ENCODE measurements around the gene CCDC17. TPM values are rescaled to one million over a fixed set of nuclear protein-coding genes. Genes with fewer than 3 reads are reported as not detected.

The CCDC17 gene
- 0.38 and 0.50 TPM in 2 replicates for polyA plus RNA-seq (2011; rRNA removed)
- polyA plus RNA-seq (2012; cell fraction: cytosol; rRNA removed): 0.26 and 0.35 TPM in 2 replicates
- polyA plus RNA-seq (2012; cell fraction: nucleus; rRNA removed): 3.4 TPM in 2 replicates
- 0.26 to 0.66 TPM (median 0.49 TPM) in 3 replicates for polyA plus RNA-seq (2017; fragmentation: RNase III; extraction: RNeasy Plus Mini Kit Qiagen cat#74134 plus additional on column Dnase treatment)
- polyA minus RNA-seq (2011; rRNA and poly(A)+ RNA removed): 1.7 and 2.0 TPM in 2 replicates

- Histone ChIP-seq H3K4me2 (no peak within 1 kb of the TSS), H3K9me3 (no peaks in the 10 kb centered on the region), H3K4me3 (no peak within 1 kb of the TSS), H3K4me1 (no peaks in the 10 kb centered on the region), H3K27ac (no peak within 1 kb of the TSS)
- ATAC-seq: no peak
- POLR2A ChIA-PET: no interaction called here
- CTCF ChIA-PET: interaction anchor here (1.1 kb wide), 1 partner anchor 8 kb away, joined by 4 read pairs; no protein-coding TSS in a partner anchor
- TF ChIP-seq MYC (IDR thresholded peaks at IDR 0.05; ENCODE audit: borderline replicate concordance, low read length) (no peak), CHD2 (IDR thresholded peaks at IDR 0.05; ENCODE audit: low read length, partially characterized antibody) (no peak), ELK1 (IDR thresholded peaks at IDR 0.05; ENCODE audit: low read depth, low read length) (no peak), CHD4 (IDR thresholded peaks at IDR 0.05; ENCODE audit: borderline replicate concordance) (no peak), JUN (IDR thresholded peaks at IDR 0.05) (no peak), ZNF302 (CRISPR knock-in tag; IDR thresholded peaks at IDR 0.05) (no peak), CBX8 (IDR thresholded peaks at IDR 0.05) (no peak), FOXS1 (CRISPR knock-in tag; IDR thresholded peaks at IDR 0.05) (no peak), SMC3 (IDR thresholded peaks at IDR 0.05) (no peak), RNF2 (IDR thresholded peaks at IDR 0.05; ENCODE audit: borderline replicate concordance, low read depth) (no peak), ZC3H11A (IDR thresholded peaks at IDR 0.05) (no peak), FOSL2 (IDR thresholded peaks at IDR 0.05) (no peak), FOSL2 (CRISPR knock-in tag; IDR thresholded peaks at IDR 0.05) (no peak), POLR2A (IDR thresholded peaks at IDR 0.05; ENCODE audit: low read length) (no peak)
- 45% methylated on average over 4 of the region's 4 CpGs for WGBS (ENCODE audit: missing lambda C conversion rate)
- no peak for DNase-seq (ENCODE audit: low read depth in 1 of 2, low spot score in 1 of 2)
- no peak for FAIRE-seq
These were observed at the start of gene CCDC17 for GRCh38 chr1:45623972-45624371. Gene CCDC17 (minus strand): TSS chr1:45624054. CDS start chr1:45623909, 145 bp downstream.

- DNase-seq (ENCODE audit: low read depth in 1 of 2, low spot score in 1 of 2) (no peak), FAIRE-seq (no peak), ATAC-seq (no peak)
- no peak overlapping the region for H3K4me3 ChIP-seq
- H3K4me2 ChIP-seq: peak overlapping the region; percentile 32; the same call in 2 of the 3 replicates
- ChIA-PET CTCF (interaction anchor here (1.7 kb wide), 1 partner anchor 20 kb away, joined by 4 read pairs; no protein-coding TSS in a partner anchor), POLR2A (no interaction called here)
- peaks cover 29% of the 10 kb centered on the region for H3K4me1 ChIP-seq
- TF ChIP-seq GATA3 (IDR thresholded peaks at IDR 0.05; ENCODE audit: borderline replicate concordance) (no peak), REST (IDR thresholded peaks at IDR 0.05) (no peak), FOXS1 (CRISPR knock-in tag; IDR thresholded peaks at IDR 0.05) (no peak), HEYL (CRISPR knock-in tag; IDR thresholded peaks at IDR 0.05) (no peak), RNF2 (IDR thresholded peaks at IDR 0.05; ENCODE audit: borderline replicate concordance, low read depth) (no peak), TFCP2L1 (CRISPR knock-in tag; IDR thresholded peaks at IDR 0.05) (no peak), SREBF2 (IDR thresholded peaks at IDR 0.05) (no peak), E2F6 (IDR thresholded peaks at IDR 0.05; ENCODE audit: borderline replicate concordance, low read depth) (no peak)
- no peak overlapping the region for H3K27ac ChIP-seq
- WGBS (ENCODE audit: missing lambda C conversion rate): 79% methylated on average over 6 of the region's 6 CpGs
- no peaks in the 10 kb centered on the region for H3K9me3 ChIP-seq
These were observed 46.2 kb upstream of the CCDC17 start for GRCh38 chr1:45669859-45670655.

All from A549 (cell line).